ENCODE data around the gene RNF214. TPM values are rescaled to one million over a fixed set of nuclear protein-coding genes. Genes with fewer than 3 reads are reported as not detected.
A peak's percentile ranks its signal among the peaks of the same experiment; 100 is the strongest.
"Not testable (repeated sequence)": the region's sequence is repeated elsewhere in the genome, so short reads cannot be mapped to it uniquely, and the experiment has no call there.

RNF214 gene
- total RNA-seq, 2 donors from 2014 or later: 46.4 to 51.1 TPM

- not testable (repeated sequence) for H3K4me3 Mint-ChIP-seq; H3K27ac Mint-ChIP-seq; H3K9me3 Mint-ChIP-seq; H3K9me3 ChIP-seq (ENCODE audit: control insufficient read depth, low read length); H3K27ac ChIP-seq (ENCODE audit: low read depth, low read length); H3K27me3 ChIP-seq (ENCODE audit: control insufficient read depth, insufficient read depth, low read length, poor library complexity, severe bottlenecking); H3K4me3 ChIP-seq (ENCODE audit: low read length); H3K9ac ChIP-seq (ENCODE audit: extremely low read depth, low read length, poor library complexity, severe bottlenecking); H3K27me3 Mint-ChIP-seq (ENCODE audit: insufficient read depth); H3K4me1 Mint-ChIP-seq; H3K4me1 ChIP-seq (ENCODE audit: control insufficient read depth, insufficient read depth, low read length)
- H3K36me3 ChIP-seq (ENCODE audit: control insufficient read depth, insufficient read depth, low read length): peaks cover 23% of the 10 kb centered on the region
- peak; percentile 42 for TF ChIP-seq CTCF (conservative IDR thresholded peaks at IDR 0.05)
- peaks cover 40% of the 10 kb centered on the region for H3K36me3 Mint-ChIP-seq (ENCODE audit: low read depth)
- DNase-seq: peak; percentile 87
- 79 to 88% methylated on average over 6 to 7 of the region's 13 CpGs for WGBS, 2 experiments (ENCODE audit: insufficient coverage in 1 of 2, insufficient read length in 1 of 2)
Observed at GRCh38 chr11:117208710-117209109, 23.8 kb upstream of the RNF214 start.

- H3K9ac ChIP-seq (ENCODE audit: extremely low read depth, low read length, poor library complexity, severe bottlenecking); H3K27me3 ChIP-seq (ENCODE audit: control insufficient read depth, insufficient read depth, low read length, poor library complexity, severe bottlenecking); H3K4me3 ChIP-seq (ENCODE audit: low read length); H3K27me3 Mint-ChIP-seq (ENCODE audit: insufficient read depth); H3K4me3 Mint-ChIP-seq; H3K9me3 ChIP-seq (ENCODE audit: control insufficient read depth, low read length); H3K27ac ChIP-seq (ENCODE audit: low read depth, low read length); H3K4me1 Mint-ChIP-seq; H3K4me1 ChIP-seq (ENCODE audit: control insufficient read depth, insufficient read depth, low read length); H3K27ac Mint-ChIP-seq; H3K9me3 Mint-ChIP-seq: not testable (repeated sequence)
- peaks cover 38% of the 10 kb centered on the region for H3K36me3 Mint-ChIP-seq (ENCODE audit: low read depth)
- 91 to 97% methylated on average over 7 of the region's 8 CpGs for WGBS, 2 experiments (ENCODE audit: insufficient coverage in 1 of 2, insufficient read length in 1 of 2)
- peak; percentile 63 for DNase-seq
- H3K36me3 ChIP-seq (ENCODE audit: control insufficient read depth, insufficient read depth, low read length): peaks cover 17% of the 10 kb centered on the region
Observed at GRCh38 chr11:117209351-117210125, 22.9 kb upstream of the RNF214 start.

- H3K36me3 Mint-ChIP-seq (ENCODE audit: low read depth): peaks cover 31% of the 10 kb centered on the region
- Histone ChIP-seq H3K27me3 (ENCODE audit: control insufficient read depth, insufficient read depth, low read length, poor library complexity, severe bottlenecking) (no peaks in the 10 kb centered on the region), H3K9me3 (ENCODE audit: control insufficient read depth, low read length) (no peaks in the 10 kb centered on the region), H3K9ac (ENCODE audit: extremely low read depth, low read length, poor library complexity, severe bottlenecking) (no peak overlapping the region), H3K36me3 (ENCODE audit: control insufficient read depth, insufficient read depth, low read length) (peaks cover 11% of the 10 kb centered on the region), H3K4me1 (ENCODE audit: control insufficient read depth, insufficient read depth, low read length) (no peaks in the 10 kb centered on the region), H3K4me3 (ENCODE audit: low read length) (no peak overlapping the region), H3K27ac (ENCODE audit: low read depth, low read length) (no peak overlapping the region)
- no peaks in the 10 kb centered on the region for H3K27me3 Mint-ChIP-seq (ENCODE audit: insufficient read depth)
- H3K4me1 Mint-ChIP-seq: peaks cover 5% of the 10 kb centered on the region
- H3K27ac Mint-ChIP-seq: no peak overlapping the region
- no peak overlapping the region for H3K4me3 Mint-ChIP-seq
- 92% methylated on average over 3 of the region's 3 CpGs; no CpG with 5 or more reads in 1 of the 2 experiments for WGBS, 2 experiments (ENCODE audit: insufficient coverage in 1 of 2, insufficient read length in 1 of 2)
- no peaks in the 10 kb centered on the region for H3K9me3 Mint-ChIP-seq
- no peak for DNase-seq
- TF ChIP-seq CTCF (conservative IDR thresholded peaks at IDR 0.05): no peak
Observed at GRCh38 chr11:117210620-117211019, 21.9 kb upstream of the RNF214 start.
